Measurements from ENCODE around the gene ZFPL1.

DNA sequence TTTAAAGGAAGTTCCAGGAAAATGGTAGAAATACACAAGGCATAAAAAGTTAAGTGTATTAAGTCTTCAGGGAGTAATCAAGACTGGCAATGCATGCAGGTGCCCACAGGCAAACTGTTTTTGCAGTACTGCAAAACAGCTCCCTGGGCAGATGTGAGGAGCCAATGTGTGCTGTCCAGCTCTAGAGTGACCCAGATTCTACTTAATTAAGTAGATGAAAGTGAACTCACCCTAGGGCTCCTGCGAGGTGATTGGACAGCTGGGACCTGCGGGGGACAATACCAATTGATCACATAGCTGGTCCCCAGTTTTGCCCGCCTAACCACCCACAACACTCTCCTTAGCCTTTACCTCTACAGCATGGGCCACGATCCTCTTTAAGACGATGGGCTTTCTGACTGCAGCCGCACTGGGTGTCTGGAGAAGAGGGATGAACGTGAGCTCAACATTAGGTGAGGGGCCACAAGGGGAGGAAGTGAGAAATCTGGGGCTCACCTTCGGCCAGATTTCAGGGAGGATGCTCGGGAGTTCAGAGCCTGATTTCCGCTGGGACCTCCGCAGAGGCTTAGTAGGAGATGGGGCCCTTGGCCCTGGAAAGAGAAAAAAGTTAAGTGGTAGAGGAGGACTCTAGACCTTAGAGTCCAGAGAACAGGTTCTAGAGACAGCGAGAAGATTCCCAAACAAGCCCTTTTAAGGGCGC is 738 bp upstream of the ZFPL1 start:
- TF ChIP-seq, protein P1, sequence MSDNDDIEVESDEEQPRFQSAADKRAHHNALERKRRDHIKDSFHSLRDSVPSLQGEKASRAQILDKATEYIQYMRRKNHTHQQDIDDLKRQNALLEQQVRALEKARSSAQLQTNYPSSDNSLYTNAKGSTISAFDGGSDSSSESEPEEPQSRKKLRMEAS (IDR thresholded peaks at IDR 0.05; ENCODE audit: low read depth, low read length), result no peak
- TF ChIP-seq, protein P2, sequence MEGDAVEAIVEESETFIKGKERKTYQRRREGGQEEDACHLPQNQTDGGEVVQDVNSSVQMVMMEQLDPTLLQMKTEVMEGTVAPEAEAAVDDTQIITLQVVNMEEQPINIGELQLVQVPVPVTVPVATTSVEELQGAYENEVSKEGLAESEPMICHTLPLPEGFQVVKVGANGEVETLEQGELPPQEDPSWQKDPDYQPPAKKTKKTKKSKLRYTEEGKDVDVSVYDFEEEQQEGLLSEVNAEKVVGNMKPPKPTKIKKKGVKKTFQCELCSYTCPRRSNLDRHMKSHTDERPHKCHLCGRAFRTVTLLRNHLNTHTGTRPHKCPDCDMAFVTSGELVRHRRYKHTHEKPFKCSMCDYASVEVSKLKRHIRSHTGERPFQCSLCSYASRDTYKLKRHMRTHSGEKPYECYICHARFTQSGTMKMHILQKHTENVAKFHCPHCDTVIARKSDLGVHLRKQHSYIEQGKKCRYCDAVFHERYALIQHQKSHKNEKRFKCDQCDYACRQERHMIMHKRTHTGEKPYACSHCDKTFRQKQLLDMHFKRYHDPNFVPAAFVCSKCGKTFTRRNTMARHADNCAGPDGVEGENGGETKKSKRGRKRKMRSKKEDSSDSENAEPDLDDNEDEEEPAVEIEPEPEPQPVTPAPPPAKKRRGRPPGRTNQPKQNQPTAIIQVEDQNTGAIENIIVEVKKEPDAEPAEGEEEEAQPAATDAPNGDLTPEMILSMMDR (IDR thresholded peaks at IDR 0.05; ENCODE audit: low read depth, low read length), result no peak
